NCI-H526 treated with DMSO at 0.1 percent for 48 hours (cell line): ENCODE results near the gene HIGD1C.
"Not testable (repeated sequence)": the region's sequence is repeated elsewhere in the genome, so short reads cannot be mapped to it uniquely, and the experiment has no call there.

ENCODE experiments used
- DNase-seq: peaks from one replicate; lab custom pipeline; 2025; lab: John Stamatoyannopoulos, UW

Gene HIGD1C

DNA sequence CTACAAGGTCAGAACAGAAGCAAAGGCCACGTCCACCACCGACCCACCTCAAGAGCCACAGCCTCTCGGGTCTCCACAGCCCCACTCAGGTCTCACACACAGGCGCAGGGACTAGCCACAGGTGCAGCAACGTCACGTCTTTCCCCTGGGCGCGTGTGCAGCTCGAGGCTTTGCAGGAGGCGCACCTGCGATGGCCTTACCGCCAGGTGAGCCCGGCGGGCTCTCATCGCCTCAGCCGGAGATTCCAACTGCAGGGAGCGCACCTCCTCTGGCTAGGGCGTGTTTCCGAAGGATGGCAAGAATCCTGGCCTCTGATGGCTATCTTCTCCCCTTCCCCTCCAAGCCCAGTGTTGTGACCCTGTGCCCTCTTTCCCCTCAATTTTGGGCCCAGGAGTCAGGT lies at the start of gene HIGD1C:
HIGD1C (plus strand) TSS at position 35 of the 400 bp plus-strand sequence. CDS start 1,455 bp downstream, outside the sequence.
- no peak for DNase-seq

DNA sequence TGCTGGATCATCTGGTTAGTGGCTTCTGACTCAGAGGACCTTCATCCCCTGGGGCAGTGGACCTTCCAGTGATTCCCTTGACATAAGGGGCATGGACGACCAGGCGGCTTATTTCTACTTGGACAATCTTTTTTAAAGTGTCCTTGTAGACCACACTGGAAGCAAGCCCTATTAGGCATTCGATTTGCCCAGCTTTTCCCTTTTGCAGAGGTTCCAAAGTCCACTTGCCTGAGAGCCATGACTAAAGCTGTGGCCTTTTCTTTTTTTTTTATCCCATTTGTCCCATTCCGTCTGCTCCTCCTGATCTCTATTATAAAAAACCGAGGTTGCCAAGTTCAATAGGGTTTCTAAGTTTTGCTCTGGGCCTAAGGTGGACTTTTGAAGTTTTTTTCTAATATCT lies 43.9 kb upstream of the HIGD1C start:
- DNase-seq: not testable (repeated sequence)

DNA sequence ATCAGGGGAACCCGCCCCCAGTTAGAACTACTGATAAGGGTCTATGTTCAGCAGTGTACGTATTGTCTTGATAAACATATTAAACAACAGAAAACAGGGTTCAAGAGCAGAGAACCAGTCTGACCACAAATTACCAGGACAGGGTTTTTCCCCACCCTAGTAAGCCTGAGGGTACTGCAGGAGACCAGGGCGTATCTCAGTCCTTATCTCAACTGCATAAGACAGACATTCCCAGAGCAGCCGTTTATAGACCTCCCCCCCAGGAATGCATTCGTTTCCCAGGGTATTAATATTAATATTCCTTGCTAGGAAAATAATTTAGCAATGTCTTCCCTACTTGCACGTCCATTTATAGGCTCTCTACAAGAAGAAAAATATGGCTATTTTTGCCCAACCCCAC lies 40.0 kb upstream of the HIGD1C start:
- not testable (repeated sequence) for DNase-seq

DNA sequence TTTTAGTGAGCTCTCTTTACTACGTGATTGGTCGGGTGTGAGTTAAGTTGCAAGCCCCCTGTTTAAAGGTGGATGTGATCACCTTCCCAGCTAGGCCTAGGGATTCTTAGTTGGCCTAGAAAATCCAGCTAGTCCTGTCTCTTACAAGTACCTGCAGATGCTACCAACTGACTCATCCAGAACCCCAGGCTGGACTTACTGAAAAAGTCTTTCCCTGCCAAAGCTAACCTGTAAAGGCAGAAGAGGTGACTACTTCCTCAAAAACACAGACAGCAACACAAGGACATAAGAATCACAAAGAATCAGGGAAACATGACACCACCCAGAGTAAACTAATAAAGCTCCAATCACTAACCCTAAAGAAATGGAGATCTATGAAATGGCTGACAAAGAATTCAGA lies 39.1 kb upstream of the HIGD1C start:
- DNase-seq: no peak

DNA sequence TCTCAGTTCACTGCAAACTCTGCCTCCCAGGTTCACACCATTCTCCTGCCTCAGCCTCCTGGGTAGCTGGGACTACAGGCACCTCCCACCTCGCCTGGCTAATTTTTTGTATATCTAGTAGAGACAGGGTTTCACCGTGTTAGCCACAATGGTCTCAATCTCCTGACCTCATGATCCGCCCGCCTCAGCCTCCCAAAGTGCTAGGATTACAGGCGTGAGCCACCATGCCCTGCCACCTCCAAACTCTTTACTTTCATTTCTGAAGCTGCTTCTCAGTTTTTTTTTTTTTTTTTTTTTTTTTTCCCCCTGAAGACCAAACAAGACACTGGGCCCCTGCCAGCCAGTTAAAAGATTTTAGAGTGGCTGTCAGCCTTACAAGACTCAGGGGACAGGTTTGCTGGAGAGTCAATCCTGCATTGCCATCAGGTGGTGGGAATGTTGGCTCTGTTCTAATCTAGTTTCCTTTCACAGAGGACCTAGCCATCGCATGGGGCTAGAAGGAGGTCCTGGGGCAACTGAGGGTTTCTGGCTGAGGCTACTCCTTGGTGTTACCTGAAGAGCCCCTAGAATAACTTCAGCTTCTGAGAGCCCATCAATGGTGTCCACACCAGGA lies 37.4 kb upstream of the HIGD1C start:
- DNase-seq: no peak

DNA sequence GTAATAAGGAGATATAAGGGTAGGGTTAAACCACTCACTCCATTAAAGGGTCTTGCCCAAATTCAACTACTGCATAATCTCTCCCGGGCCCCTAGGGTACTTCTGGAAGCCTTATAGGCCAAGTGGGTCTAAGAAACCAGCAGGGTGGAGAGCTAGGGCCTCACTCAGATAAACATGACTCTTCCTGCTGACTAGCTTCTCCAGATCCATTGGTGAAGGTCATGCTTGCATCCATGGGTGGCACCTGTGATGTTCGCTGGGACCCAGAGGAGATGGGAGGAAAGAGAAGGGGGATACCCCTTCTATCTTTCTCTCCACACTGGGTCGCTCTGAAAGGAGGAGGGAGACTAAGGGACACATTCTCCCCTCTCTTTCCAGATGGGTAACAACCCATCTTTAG lies 36.1 kb upstream of the HIGD1C start:
- DNase-seq: no peak

DNA sequence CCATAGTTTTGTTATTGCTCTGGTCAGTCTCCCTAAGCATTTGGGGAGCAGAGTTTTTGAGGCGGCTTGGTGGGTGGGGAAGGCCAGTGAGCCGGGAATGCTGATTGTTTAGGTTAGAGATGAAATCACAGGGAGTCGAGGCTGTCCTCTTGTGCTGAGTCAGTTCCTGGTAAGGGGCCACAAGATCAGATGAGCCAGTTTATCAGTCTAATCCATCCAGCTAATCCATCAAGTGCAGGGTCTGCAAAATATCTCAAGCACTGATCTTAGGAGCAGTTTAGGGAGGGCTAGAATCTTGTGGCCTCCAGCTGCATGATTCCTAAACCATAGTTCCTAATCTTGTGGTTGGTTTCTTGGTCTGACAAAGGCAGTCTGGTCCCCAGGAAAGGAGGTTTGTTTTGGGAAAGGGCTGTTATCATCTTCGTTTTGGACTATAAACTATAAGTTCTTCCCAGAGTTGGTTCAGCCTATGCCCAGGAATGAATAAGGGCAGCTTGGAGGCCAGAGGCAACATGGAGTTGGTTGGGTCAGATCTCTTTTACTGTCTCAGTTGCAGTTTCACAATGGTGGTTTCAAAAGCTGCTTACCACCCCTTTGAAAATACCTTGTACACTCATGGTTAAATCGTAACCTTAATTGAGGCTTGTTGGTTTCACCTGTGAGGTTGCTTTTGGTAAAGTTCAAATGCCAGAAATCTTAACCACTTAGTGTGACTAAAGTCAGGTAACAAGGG lies 33.6 kb upstream of the HIGD1C start:
- no peak for DNase-seq

DNA sequence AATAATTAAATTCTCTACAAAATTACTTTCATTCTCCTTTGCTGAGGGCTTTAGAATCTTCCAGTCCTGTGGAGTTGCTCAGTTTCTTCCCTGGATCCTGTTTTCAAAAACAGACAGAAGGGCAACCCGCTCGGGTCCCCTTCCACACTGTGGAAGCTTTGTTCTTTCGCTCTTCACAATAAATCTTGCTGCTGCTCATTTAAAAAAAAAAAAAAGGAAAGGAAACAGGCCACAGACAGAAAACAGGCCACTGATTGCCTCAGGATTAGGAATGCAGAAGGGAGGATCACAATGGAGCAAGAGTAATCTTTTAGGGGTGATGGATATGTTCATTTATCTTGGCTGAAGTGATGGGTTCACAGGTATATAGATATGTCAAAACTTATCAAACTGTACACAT lies 29.5 kb upstream of the HIGD1C start:
- no peak for DNase-seq

DNA sequence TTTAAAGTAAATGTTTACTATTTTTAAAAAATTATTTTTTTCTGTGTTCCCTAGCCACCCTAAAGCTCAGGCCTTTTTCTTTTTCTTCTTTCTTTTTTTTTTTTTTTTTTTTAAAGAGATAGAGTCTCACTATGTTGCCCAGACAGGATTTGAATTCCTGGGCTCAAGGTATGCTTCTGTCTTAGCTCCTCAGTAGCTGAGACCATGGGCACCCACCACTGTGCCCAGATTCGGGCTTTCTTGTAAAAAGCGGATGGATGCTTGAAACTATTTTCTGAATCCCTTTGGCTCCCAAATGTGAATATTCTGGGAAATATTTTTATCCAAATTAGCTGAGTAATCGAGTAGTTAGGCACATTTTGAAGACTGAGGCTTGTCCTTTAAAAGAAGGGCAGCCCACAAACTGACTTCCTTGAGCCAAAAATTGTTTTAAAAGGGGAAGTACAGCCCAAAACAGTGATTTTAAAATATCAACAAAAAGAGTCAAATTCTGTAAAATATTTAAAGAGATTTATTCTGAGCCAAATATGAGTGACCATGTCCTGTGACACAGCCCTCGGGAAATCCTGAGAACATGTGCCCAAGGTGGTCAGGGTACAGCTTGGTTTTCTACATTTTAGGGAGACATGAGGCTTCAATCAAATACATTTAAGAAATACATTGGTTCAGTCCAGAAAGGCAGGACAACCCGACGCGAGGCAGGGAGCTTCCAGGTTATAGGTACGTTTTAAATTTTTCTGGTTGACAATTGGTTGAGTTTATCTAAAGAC lies 28.8 kb upstream of the HIGD1C start:
- DNase-seq: no peak

DNA sequence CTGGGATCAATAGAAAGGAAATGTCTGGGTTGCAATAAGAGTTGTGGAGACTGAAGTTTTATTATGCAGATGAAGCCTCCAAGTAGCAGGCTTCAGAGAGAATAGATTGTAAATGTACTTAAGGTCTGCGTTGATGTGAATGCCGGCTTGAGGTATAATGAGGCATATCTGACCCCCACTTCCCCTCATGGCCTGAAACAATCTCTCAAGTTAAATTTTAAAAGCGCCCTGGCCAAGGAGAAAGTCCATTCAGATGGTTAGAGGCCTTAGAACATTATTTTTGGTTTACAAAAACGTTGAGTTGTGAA lies 28.3 kb upstream of the HIGD1C start:
- no peak for DNase-seq

DNA sequence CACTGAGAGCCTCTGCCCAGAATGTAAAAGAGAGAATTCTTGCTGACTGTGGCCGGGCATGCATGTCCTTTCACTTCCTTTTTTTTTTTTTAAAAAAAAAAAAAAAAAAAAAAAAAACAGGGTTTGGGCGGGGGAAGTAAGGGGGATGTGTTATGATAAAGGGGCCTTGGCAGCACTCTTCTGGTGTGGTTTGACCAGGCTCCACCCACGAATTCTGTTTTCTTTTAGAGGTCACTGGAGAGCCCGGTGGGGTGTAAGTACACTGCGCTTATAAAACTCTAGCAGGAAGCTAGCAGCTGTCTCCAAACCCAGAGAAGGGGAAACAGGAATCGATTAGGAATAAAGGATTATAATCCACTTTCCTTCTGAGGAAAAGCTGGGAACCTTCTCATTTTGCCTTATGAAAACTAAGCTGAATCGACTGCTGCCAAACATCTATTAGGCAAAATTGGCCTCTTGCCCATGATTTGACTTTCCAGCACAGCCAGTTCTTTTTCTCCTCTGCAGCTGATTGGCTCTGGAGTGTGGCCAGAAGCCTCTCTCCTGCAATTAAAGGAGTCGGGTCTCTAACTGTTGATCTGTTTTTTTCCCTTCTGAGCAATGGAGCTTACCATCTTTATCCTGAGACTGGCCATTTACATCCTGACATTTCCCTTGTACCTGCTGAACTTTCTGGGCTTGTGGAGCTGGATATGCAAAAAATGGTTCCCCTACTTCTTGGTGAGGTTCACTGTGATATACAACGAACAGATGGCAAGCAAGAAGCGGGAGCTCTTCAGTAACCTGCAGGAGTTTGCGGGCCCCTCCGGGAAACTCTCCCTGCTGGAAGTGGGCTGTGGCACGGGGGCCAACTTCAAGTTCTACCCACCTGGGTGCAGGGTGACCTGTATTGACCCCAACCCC lies 27.7 kb upstream of the HIGD1C start:
- DNase-seq: no peak

DNA sequence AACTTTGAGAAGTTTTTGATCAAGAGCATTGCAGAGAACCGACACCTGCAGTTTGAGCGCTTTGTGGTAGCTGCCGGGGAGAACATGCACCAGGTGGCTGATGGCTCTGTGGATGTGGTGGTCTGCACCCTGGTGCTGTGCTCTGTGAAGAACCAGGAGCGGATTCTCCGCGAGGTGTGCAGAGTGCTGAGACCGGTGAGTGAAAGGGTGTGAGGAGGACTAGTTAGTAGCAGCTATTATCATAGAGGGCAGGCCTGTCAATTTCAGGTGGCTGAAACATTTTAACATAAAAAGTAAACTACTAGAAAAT lies 27.0 kb upstream of the HIGD1C start:
- no peak for DNase-seq

DNA sequence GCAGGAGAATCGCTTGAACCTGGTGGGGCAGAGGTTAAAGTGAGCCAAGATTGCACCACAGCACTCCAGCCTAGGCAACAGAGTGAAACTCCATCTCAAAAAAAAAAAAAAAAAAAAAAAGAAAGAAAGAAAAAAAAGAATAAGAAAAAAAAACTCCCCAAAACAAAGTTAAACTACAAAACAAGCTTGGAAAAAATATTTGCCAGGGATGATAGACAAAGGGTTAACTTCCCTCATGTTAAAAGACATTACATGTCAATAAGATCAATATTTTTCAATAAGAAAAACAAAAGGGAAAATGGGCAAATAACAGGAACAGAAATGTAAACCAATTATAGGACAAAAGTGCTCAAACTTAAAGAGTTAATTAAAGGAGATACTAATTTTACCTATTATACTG lies 26.4 kb upstream of the HIGD1C start:
- DNase-seq: no peak

DNA sequence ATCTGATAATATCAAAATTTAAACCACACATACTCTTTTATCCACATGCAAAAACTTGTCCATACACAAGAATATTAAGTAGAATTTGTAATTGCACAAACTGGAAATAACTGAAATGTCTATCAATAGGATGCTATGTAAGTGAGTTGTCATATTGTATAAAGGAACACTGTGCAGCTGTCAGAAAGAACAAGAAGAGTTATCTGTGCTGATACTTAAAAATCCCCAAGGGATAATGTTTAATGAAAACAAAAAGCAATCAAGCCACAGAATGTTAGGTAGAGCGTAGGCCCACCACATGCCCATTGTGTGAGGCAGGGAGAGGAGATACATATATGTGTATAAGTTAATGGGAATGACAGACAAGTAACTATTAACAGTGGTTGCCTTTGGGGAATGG lies 25.9 kb upstream of the HIGD1C start:
- DNase-seq: no peak

DNA sequence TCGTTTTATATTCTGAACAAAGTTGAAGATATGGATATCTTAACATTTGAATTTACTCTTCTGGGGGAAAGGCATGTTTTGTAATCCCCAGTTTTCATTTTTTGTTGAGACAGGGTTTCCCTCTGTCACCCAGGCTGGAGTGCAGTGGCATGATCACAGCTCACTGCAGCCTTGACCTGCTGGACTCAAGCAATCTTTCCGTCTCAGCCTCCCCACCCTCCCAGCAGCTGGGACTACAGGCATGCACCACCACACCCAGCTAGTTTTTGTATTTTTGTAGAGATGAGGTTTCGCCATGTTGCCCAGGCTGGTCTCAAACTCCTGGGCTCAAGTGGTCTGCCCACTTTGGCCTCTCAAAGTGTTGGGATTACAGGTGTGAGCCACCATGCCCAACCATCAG lies 25.4 kb upstream of the HIGD1C start:
- DNase-seq: not testable (repeated sequence)

DNA sequence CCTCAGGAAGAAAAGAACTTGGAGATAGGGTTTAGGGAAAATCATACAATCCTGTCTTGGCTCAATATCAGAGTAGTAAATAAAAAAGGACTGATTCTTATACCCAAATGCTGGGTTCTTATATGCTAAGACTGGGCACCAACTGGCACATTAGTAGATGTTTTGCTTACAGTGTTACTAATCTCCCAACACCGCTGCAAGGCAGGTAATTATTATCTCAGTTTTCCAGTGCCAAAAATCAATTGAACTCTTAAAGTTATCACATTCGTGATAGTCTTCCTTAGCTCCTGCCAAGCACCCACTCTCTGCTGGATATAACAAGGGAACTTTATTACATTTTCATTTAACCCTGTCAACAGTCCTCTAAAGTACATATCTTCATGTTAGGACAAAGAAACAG lies 25.0 kb upstream of the HIGD1C start:
- DNase-seq: no peak

DNA sequence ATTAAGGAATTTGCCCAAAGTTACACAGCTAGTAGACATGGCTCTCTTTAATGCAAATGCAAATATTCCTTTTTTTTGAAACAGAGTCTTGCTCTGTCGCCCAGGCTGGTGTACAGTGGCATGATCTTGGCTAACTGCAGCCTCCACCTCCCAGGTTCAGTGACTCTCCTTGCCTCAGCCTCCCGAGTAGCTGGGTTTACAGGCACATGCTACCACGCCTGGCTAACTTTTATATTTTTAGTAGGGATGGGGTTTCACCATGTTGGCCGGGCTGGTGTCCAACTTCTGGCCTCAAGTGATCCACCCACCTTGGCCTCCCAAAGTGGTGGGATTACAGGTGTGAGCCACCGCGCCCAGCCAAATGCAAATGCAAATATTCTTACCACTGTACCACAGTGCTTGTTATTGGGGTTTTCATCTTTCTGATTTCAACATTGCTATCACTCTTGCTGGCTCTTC lies 24.5 kb upstream of the HIGD1C start:
- DNase-seq: no peak

DNA sequence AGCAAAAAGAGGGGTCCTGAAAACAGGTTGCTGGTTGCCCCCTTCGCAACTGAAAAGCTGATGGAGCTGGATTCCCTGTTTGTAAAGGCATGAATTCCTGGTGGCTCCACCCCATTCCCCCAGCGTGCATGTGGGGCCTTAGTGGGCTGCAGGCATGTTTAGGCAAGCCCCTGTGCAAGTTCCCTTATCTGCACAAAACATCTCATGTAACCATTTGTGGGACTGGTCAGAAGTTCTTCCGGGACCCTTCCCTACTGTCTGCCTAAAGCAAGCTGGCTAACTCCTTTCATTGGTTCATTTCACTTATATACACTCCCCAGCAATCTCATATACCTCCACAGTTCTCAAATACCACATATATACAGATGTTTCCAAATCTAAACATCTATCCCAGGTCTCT lies 24.0 kb upstream of the HIGD1C start:
- DNase-seq: no peak

DNA sequence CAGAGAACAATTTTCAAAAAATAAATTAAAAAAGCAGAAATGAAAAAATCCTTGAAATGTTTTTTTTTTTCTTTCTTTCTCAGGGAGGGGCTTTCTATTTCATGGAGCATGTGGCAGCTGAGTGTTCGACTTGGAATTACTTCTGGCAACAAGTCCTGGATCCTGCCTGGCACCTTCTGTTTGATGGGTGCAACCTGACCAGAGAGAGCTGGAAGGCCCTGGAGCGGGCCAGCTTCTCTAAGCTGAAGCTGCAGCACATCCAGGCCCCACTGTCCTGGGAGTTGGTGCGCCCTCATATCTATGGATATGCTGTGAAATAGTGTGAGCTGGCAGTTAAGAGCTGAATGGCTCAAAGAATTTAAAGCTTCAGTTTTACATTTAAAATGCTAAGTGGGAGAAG lies 22.5 kb upstream of the HIGD1C start:
- no peak for DNase-seq

DNA sequence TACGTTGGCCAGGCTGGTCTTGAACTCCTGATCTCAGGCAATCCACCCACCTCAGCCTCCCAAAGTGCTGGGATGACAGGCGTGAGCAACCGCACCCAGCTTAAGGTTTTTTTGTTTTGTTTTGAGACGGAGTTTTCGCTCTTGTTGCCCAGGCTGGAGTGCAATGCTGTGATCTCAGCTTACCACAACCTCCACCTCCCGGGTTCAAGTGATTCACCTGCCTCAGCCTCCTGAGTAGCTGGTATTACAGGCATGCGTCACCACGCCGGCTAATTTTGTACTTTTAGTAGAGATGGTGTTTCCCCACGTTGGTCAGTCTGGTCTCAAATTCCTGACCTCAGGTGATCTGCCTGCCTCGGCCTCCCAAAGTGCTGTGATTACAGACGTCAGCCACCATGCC lies 21.9 kb upstream of the HIGD1C start:
- not testable (repeated sequence) for DNase-seq

DNA sequence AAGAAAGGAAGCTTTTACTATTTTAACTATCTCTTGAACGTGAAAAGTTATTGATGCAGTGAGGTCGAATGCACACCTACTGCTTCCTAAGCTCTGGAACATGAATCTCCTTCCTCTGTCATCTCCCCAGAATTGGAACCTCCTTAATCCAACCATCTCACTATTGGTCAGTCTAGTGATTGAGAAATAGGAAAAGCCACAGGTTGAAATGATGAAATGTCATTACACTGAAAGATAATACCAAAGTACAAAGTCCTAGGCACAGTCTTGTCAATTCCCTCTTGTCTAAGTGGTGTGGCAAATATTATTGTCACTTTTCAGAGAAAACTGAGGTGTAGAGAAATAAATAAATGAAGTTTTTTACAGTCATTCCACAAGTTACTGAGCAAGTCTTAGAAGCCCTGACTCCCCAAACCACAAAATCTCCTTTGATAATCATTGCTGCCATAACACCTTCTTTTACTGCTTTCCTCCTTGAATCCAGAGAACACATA lies 19.5 kb upstream of the HIGD1C start:
- DNase-seq: no peak

DNA sequence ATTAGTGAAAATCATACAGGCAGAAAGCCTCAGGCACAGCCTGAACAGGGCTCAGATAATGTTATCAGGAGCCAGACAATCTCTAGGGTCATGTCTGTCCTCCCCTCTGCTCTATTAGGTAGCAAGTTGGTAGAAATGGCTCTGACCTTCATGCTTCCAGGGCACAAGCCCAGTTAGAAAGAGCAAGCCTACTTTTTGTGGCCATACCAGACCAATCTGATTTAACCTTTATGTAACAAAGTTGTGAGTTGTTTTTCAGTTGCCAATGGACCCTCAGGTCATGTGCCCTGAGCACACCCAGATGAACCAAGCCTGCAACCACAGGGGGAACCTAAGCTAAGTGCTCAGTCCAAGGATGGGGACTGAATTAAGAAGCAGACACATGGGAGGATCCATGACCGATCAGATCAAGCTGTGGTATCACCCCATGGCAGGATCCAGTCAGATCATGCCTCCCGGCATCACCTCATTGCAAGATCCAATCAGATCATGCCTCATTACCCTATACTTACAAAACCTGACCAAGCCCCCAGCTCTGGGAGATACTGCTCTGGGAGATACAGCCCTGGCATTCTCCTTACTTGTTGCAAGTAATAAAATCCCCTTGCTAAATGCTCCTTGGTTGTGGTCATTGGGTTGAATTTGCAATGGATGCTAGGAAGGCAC lies 18.8 kb upstream of the HIGD1C start:
- DNase-seq: no peak
